ENCODE results near the gene UNKL. TPM values are rescaled to one million over a fixed set of nuclear protein-coding genes. Genes with fewer than 3 reads are reported as not detected.

Gene UNKL
- total RNA-seq, 1 experiment from 2014 or later = 32.0 TPM

DNA sequence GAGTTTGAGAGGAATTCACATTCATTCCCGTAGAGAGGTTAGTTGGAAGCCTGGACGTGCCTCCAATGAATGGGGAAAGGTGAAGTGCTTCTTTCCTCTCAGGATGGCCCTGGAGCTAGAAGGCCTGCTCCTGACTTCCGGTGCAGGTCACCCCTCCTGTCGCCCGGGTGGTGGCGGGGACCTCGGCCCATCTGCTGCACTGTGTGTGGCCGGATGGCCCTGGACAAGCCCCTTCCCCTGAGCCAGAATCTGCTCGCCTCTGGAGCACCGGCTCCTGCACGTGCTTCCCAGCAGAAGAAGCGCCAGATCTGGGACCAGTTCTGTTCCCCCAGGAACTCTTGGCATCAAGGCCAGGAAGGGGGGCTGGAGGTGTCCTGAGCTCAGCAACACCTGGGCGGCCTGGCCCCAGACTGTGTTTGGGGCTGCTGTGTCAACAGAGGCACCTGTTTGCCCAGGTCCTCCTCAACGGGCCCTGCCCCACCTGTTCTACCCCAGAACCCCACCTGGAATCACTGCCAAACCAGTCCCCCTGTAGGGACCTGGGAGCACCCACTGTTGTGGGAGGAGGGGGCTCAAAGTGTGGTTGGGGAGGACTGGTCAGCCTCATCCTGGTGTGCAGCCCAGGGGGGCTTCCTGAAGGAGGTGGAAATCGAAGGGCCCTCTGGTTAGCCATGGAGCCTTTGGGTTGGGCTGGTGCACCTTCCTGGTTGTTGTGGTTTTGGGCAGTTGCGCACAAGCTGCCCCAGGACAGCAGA is 11.3 kb upstream of the UNKL start:
- H3K4me3 Mint-ChIP-seq = no peak overlapping the region
- Histone ChIP-seq H3K9me3 (ENCODE audit: control insufficient read depth, low read depth, low read length) (no peaks in the 10 kb centered on the region), H2BK120ac (ENCODE audit: low read depth, low read length, poor library complexity, severe bottlenecking) (no peak overlapping the region), H3K4ac (ENCODE audit: low read depth, low read length) (peak overlapping the region; percentile 55; the same call in 1 of the 2 replicates), H3K27ac (ENCODE audit: insufficient read length, low read depth, low read length) (no peak overlapping the region), H3T11ph (ENCODE audit: low read length) (no peak overlapping the region), H3K23ac (ENCODE audit: insufficient read length, low read depth, low read length) (no peak overlapping the region), H2BK12ac (ENCODE audit: insufficient read length, low read depth, low read length) (no peak overlapping the region), H3K14ac (ENCODE audit: insufficient read depth, low read length) (no peak overlapping the region; the same call in 1 of the 2 replicates), H3K79me2 (ENCODE audit: insufficient read depth, low read length) (no peaks in the 10 kb centered on the region), H3K9ac (ENCODE audit: extremely low read depth, insufficient read length, low read length) (no peak overlapping the region), H2AK5ac (ENCODE audit: insufficient read length, low read length) (no peak overlapping the region), H2BK5ac (ENCODE audit: insufficient read length, low read length) (no peak overlapping the region), H4K91ac (ENCODE audit: insufficient read length, low read depth, low read length) (no peak overlapping the region), H2BK20ac (ENCODE audit: low read depth, low read length, poor library complexity, severe bottlenecking) (no peak overlapping the region), H3K4me1 (ENCODE audit: insufficient read depth, low read length) (no peaks in the 10 kb centered on the region), H2BK15ac (ENCODE audit: low read depth, low read length) (no peak overlapping the region), H3K4me2 (ENCODE audit: insufficient read depth, insufficient read length, low read length) (no peak overlapping the region), H3K18ac (ENCODE audit: insufficient read length, low read depth, low read length) (peak overlapping the region; percentile 15), H4K20me1 (ENCODE audit: control insufficient read depth, insufficient read depth, insufficient read length) (no peaks in the 10 kb centered on the region), H3K79me1 (ENCODE audit: insufficient read depth, low read depth, low read length, poor library complexity, severe bottlenecking) (no peaks in the 10 kb centered on the region), H2AFZ (ENCODE audit: low read length) (no peak overlapping the region), H4K5ac (ENCODE audit: insufficient read length, low read depth, low read length) (no peak overlapping the region), H3K27me3 (ENCODE audit: insufficient read depth, low read length) (no peaks in the 10 kb centered on the region), H4K8ac (replicated peaks; ENCODE audit: insufficient read length, low read depth, low read length) (no peak overlapping the region), H3K23me2 (ENCODE audit: insufficient read length, low read depth, low read length, poor library complexity, severe bottlenecking) (peaks cover 6% of the 10 kb centered on the region), H3K56ac (ENCODE audit: insufficient read length, low read depth, low read length) (no peak overlapping the region)
- H3K9me3 Mint-ChIP-seq = peaks cover 6 to 10% of the 10 kb centered on the region in 2 experiments; a peak in 4 of 5 replicates
- H3K27me3 Mint-ChIP-seq (ENCODE audit: low read depth) = no peaks in the 10 kb centered on the region; the same call in 1 of the 2 replicates
- no CpG with 5 or more reads among the region's 16 CpGs for WGBS (ENCODE audit: extremely low coverage, insufficient read length, low lambda C conversion rate)
- no peak overlapping the region for H3K27ac Mint-ChIP-seq
- TF ChIP-seq, protein P1, sequence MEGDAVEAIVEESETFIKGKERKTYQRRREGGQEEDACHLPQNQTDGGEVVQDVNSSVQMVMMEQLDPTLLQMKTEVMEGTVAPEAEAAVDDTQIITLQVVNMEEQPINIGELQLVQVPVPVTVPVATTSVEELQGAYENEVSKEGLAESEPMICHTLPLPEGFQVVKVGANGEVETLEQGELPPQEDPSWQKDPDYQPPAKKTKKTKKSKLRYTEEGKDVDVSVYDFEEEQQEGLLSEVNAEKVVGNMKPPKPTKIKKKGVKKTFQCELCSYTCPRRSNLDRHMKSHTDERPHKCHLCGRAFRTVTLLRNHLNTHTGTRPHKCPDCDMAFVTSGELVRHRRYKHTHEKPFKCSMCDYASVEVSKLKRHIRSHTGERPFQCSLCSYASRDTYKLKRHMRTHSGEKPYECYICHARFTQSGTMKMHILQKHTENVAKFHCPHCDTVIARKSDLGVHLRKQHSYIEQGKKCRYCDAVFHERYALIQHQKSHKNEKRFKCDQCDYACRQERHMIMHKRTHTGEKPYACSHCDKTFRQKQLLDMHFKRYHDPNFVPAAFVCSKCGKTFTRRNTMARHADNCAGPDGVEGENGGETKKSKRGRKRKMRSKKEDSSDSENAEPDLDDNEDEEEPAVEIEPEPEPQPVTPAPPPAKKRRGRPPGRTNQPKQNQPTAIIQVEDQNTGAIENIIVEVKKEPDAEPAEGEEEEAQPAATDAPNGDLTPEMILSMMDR (conservative IDR thresholded peaks at IDR 0.05) = no peak
- DNase-seq = no peak
- H3K4me1 Mint-ChIP-seq = peaks cover 0 to 4% of the 10 kb centered on the region in 2 experiments; a peak in 2 of 4 replicates
- peaks cover 0 to 6% (median 0%) of the 10 kb centered on the region in 3 experiments; a peak in 2 of 7 replicates for H3K36me3 Mint-ChIP-seq (ENCODE audit: insufficient read depth in 1 of 3, low read depth in 3 of 3)
